HCT116 (cell line): ENCODE data around the gene MMD. TPM values are rescaled to one million over a fixed set of nuclear protein-coding genes. Genes with fewer than 3 reads are reported as not detected.

Experiments
- ATAC-seq: fragments of 200-7000 bp; cut with Tn5 transposase; 2 replicates; pipeline ENCODE4 v1.9.1; 2020; ENCODE audit warnings: mild to moderate bottlenecking, moderate library complexity
- BruUV-seq: library from RNA; stranded (reverse); fragments of 400-500 nt; replicated peaks from 2 replicates; lab custom pipeline; 2021; lab: Mats Ljungman, UMichigan
- CTCF ChIA-PET: fragments of 300-600 bp; sonication (Branson Sonifier 250); formaldehyde crosslinking; loops from one replicate; lab custom pipeline; 2021; ENCODE audit warnings: antibody characterized with exemption; lab: Charles Lee
- POLR2A ChIA-PET: fragments of 300-600, 350-600 bp; sonication (Branson Sonifier 250); formaldehyde crosslinking; loops from one replicate; lab custom pipeline; 2021; ENCODE audit warnings: antibody characterized with exemption; lab: Charles Lee
- RAD21 ChIA-PET, 2 experiments: fragments of 300-600 bp; sonication (Branson Sonifier 250); formaldehyde crosslinking; loops; one replicate each; lab custom pipeline; 2023; ENCODE audit warnings: low total read pairs in 2 of 2; ENCODE audit not compliant: uncharacterized antibody in 2 of 2, unreplicated experiment in 2 of 2, low non-redundant PET in 1 of 2; lab: Charles Lee
- DNase-seq: peaks from one replicate; pipeline ENCODE4 v3.0.0-alpha.2; 2010; ENCODE audit warnings: low read depth, low spot score
- H2AFZ ChIP-seq: fragments of 200-600 bp; shearing (Covaris generic), sonication (generic); 2 replicates; pipeline ENCODE4 v1.6.1; 2017; ENCODE audit warnings: low read depth, mixed run types, mixed read lengths, antibody characterized with exemption, low read length; ENCODE audit not compliant: poor library complexity, severe bottlenecking
- H3K27ac ChIP-seq: 2 replicates; pipeline ENCODE4 v1.5.1; 2012; ENCODE audit warnings: low read depth, low read length
- H3K27me3 ChIP-seq: fragments of 200-600 bp; sonication (generic); 2 replicates; pipeline ENCODE4 v1.6.1; 2016; ENCODE audit warnings: mixed run types, low read length, mixed read lengths; ENCODE audit not compliant: insufficient read depth
- H3K36me3 ChIP-seq, 2 experiments: fragments of 200-500 bp in 1 of 2; fragments of 200-600 bp in 1 of 2; sonication (Bioruptor generic) in 1 of 2; sonication (generic) in 1 of 2; 2 replicates each; pipeline versions ENCODE4 v1.5.1 to v1.6.1; 2014 to 2016; ENCODE audit warnings: low read length in 2 of 2, inconsistent platforms in 1 of 2, mixed read lengths in 1 of 2, mixed run types in 1 of 2; ENCODE audit not compliant: insufficient read depth in 2 of 2, control insufficient read depth in 1 of 2
- H3K4me1 ChIP-seq, 2 experiments: fragments of 200-600 bp in 1 of 2; sonication (generic) in 1 of 2; 2 replicates each; pipeline versions ENCODE4 v1.5.1 to v1.6.1; 2012 to 2017; ENCODE audit warnings: low read length in 2 of 2, inconsistent platforms in 1 of 2, mild to moderate bottlenecking in 1 of 2, mixed read lengths in 1 of 2, mixed run types in 1 of 2, moderate library complexity in 1 of 2; ENCODE audit not compliant: insufficient read depth in 2 of 2, control insufficient read depth in 1 of 2
- H3K4me2 ChIP-seq: fragments of 200-600 bp; sonication (generic); 2 replicates; pipeline ENCODE4 v1.6.1; 2017; ENCODE audit warnings: mixed run types, low read length, mixed read lengths
- H3K4me3 ChIP-seq, 2 experiments: fragments of 200-600 bp in 1 of 2; sonication (generic) in 1 of 2; replicated peaks in 1 of 2; 2 replicates each; pipeline ENCODE4 v1.5.1; 2011 to 2016; ENCODE audit warnings: low read length in 2 of 2, control low read depth in 1 of 2, low read depth in 1 of 2, mild to moderate bottlenecking in 1 of 2, mixed read lengths in 1 of 2, mixed run types in 1 of 2
- H3K79me2 ChIP-seq: fragments of 200-600 bp; sonication (generic); 2 replicates; pipeline ENCODE4 v1.6.1; 2017; ENCODE audit warnings: mild to moderate bottlenecking, mixed run types, low read length, moderate library complexity, mixed read lengths; ENCODE audit not compliant: insufficient read depth
- H3K9ac ChIP-seq: fragments of 200-600 bp; sonication (generic); 2 replicates; pipeline ENCODE4 v1.6.1; 2016; ENCODE audit warnings: low read length, mixed read lengths
- H3K9me2 ChIP-seq: fragments of 200-600 bp; sonication (generic), shearing (Covaris generic); 2 replicates; pipeline ENCODE4 v1.6.1; 2017; ENCODE audit warnings: mixed run types, mild to moderate bottlenecking, moderate library complexity; ENCODE audit not compliant: insufficient read depth
- H3K9me3 ChIP-seq, 2 experiments: fragments of 200-500 bp in 1 of 2; fragments of 200-600 bp in 1 of 2; sonication (Bioruptor generic) in 1 of 2; sonication (generic) in 1 of 2; 2 replicates each; pipeline ENCODE4 v1.6.1; 2014 to 2017; ENCODE audit warnings: low read length in 2 of 2, mixed read lengths in 2 of 2, inconsistent platforms in 1 of 2, low read depth in 1 of 2, mild to moderate bottlenecking in 1 of 2, mixed run types in 1 of 2, moderate library complexity in 1 of 2; ENCODE audit not compliant: control insufficient read depth in 1 of 2, insufficient read depth in 1 of 2
- H4K20me1 ChIP-seq: fragments of 200-600 bp; sonication (generic), shearing (Covaris generic); 2 replicates; pipeline ENCODE4 v1.6.1; 2017; ENCODE audit warnings: mixed run types, mild to moderate bottlenecking, moderate library complexity; ENCODE audit not compliant: insufficient read depth
- CEBPB ChIP-seq: IDR thresholded peaks from 2 replicates; pipeline ENCODE4 v1.6.1; 2012; ENCODE audit warnings: low read depth
- CTCF ChIP-seq, 3 experiments: fragments of 200-600 bp in 1 of 3; sonication (generic) in 1 of 3; IDR thresholded peaks in 2 of 3; conservative IDR thresholded peaks in 1 of 3; 2 replicates each; pipeline ENCODE4 v1.5.1; 2012 to 2017; ENCODE audit warnings: low read depth in 2 of 3, low read length in 2 of 3, antibody characterized with exemption in 1 of 3, borderline replicate concordance in 1 of 3, control low read depth in 1 of 3, mild to moderate bottlenecking in 1 of 3, mixed read lengths in 1 of 3, mixed run types in 1 of 3, moderate library complexity in 1 of 3; ENCODE audit not compliant: insufficient read depth in 1 of 3
- EGR1 ChIP-seq: IDR thresholded peaks from 2 replicates; pipeline ENCODE4 v1.6.1; 2012; ENCODE audit warnings: low read depth
- ELF1 ChIP-seq: IDR thresholded peaks from 2 replicates; pipeline ENCODE4 v1.6.1; 2012; ENCODE audit warnings: low read depth, borderline replicate concordance
- EZH2 ChIP-seq: fragments of 200-600 bp; sonication (generic); IDR thresholded peaks from 2 replicates; pipeline ENCODE4 v1.6.1; 2017; ENCODE audit warnings: antibody characterized with exemption, mixed run types
- EZH2phosphoT487 ChIP-seq: fragments of 200-600 bp; IDR thresholded peaks from 2 replicates; pipeline ENCODE4 v1.6.1; 2018; ENCODE audit warnings: antibody characterized with exemption, borderline replicate concordance
- FOSL1 ChIP-seq: IDR thresholded peaks from 2 replicates; pipeline ENCODE4 v1.6.1; 2012; ENCODE audit warnings: low read depth
- JUND ChIP-seq: IDR thresholded peaks from 2 replicates; pipeline ENCODE4 v1.6.1; 2012
- POLR2AphosphoS5 ChIP-seq: IDR thresholded peaks from 2 replicates; pipeline ENCODE4 v1.6.1; 2011; ENCODE audit warnings: mild to moderate bottlenecking, low read depth, low read length, moderate library complexity
- RAD21 ChIP-seq: IDR thresholded peaks from 2 replicates; pipeline ENCODE4 v1.6.1; 2012; ENCODE audit warnings: low read depth, mild to moderate bottlenecking
- SP1 ChIP-seq: IDR thresholded peaks from 2 replicates; pipeline ENCODE4 v1.6.1; 2012; ENCODE audit warnings: low read depth
- SRF ChIP-seq: IDR thresholded peaks from 2 replicates; pipeline ENCODE4 v1.6.1; 2012; ENCODE audit warnings: low read depth
- YY1 ChIP-seq: IDR thresholded peaks from 2 replicates; pipeline ENCODE4 v1.6.1; 2011; ENCODE audit warnings: low read length, low read depth, moderate library complexity, mild to moderate bottlenecking; ENCODE audit not compliant: insufficient replicate concordance; ENCODE audit errors: extremely low read depth
- ZFX ChIP-seq: fragments of 450-650 bp; IDR thresholded peaks from 2 replicates; pipeline ENCODE4 v1.6.1; 2017
- intact Hi-C: fragments of 100-400 bp; cut with micrococcal nuclease; formaldehyde crosslinking; loops from 2 replicates; pipeline ENCODE4 v1.10.0; 2022
- total RNA-seq: library from RNA; stranded (reverse); gene quantifications from one replicate; pipeline ENCODE4 v1.2.1, GENCODE V29; 2021; ENCODE audit not compliant: unreplicated experiment
- TF ChIP-seq, protein P1 (sequence below): IDR thresholded peaks from 2 replicates; pipeline ENCODE4 v1.6.1; 2011; ENCODE audit warnings: mild to moderate bottlenecking, low read length, moderate library complexity; ENCODE audit not compliant: insufficient replicate concordance; ENCODE audit errors: extremely low read depth
- TF ChIP-seq, protein P2 (sequence below): IDR thresholded peaks from 2 replicates; pipeline ENCODE4 v1.6.1; 2012

The MMD gene
- total RNA-seq, 1 experiment from 2014 or later = 21.3 TPM

- ChIA-PET RAD21 (interaction anchor here in 1 of 2 experiments (0.8 kb wide), 1 partner anchor 72 kb away, joined by 3 read pairs; no protein-coding TSS in a partner anchor), POLR2A (no interaction called here), CTCF (no interaction called here)
- peaks cover 4 to 9% of the 10 kb centered on the region in 2 experiments; a peak in 3 of 4 replicates for H3K4me1 ChIP-seq
- H3K27me3 ChIP-seq = peaks cover 4% of the 10 kb centered on the region; the same call in 1 of the 2 replicates
- H3K27ac ChIP-seq = no peak overlapping the region
- H3K9me3 ChIP-seq = no peaks in the 10 kb centered on the region
- intact Hi-C loops = no loop called here
- H3K4me2 ChIP-seq = no peak overlapping the region
- H3K9ac ChIP-seq = no peak overlapping the region
- TF ChIP-seq RAD21 = no peak
- no peak for TF ChIP-seq FOSL1
- TF ChIP-seq CTCF (IDR thresholded peaks at IDR 0.05 in 2 of 3, conservative IDR thresholded peaks at IDR 0.05 in 1 of 3; ENCODE audit: borderline replicate concordance in 1 of 3, insufficient read depth in 1 of 3, low read depth in 2 of 3, low read length in 2 of 3) = no peak
- TF ChIP-seq SP1 = no peak
- no peak for TF ChIP-seq CEBPB
- H3K79me2 ChIP-seq = no peaks in the 10 kb centered on the region
- no peak overlapping the region for H2AFZ ChIP-seq
- no peaks in the 10 kb centered on the region for H3K9me2 ChIP-seq
- ATAC-seq (no peak), DNase-seq (no peak)
- BruUV-seq = no TSS peak
- no peaks in the 10 kb centered on the region for H4K20me1 ChIP-seq
- no peak overlapping the region for H3K4me3 ChIP-seq
- no peaks in the 10 kb centered on the region for H3K36me3 ChIP-seq
Observed at GRCh38 chr17:55442462-55442861, 20.8 kb upstream of the MMD start.

- Histone ChIP-seq H3K27ac (no peak overlapping the region), H3K79me2 (no peaks in the 10 kb centered on the region), H3K36me3 (no peaks in the 10 kb centered on the region), H3K9me3 (no peaks in the 10 kb centered on the region), H3K27me3 (peaks cover 12% of the 10 kb centered on the region; the same call in 1 of the 2 replicates), H3K4me2 (no peak overlapping the region), H3K9me2 (no peaks in the 10 kb centered on the region), H4K20me1 (no peaks in the 10 kb centered on the region), H2AFZ (no peak overlapping the region), H3K9ac (no peak overlapping the region), H3K4me3 (no peak overlapping the region), H3K4me1 (peaks cover 4 to 9% of the 10 kb centered on the region in 2 experiments; a peak in 3 of 4 replicates)
- ChIA-PET POLR2A (no interaction called here), RAD21 (no interaction called here), CTCF (no interaction called here)
- TF ChIP-seq SRF (no peak), EZH2phosphoT487 (no peak), JUND (no peak), POLR2AphosphoS5 (no peak), ELF1 (no peak), ZFX (no peak), RAD21 (no peak), YY1 (no peak), EZH2 (no peak), EGR1 (no peak), SP1 (no peak)
- TF ChIP-seq, protein P1, sequence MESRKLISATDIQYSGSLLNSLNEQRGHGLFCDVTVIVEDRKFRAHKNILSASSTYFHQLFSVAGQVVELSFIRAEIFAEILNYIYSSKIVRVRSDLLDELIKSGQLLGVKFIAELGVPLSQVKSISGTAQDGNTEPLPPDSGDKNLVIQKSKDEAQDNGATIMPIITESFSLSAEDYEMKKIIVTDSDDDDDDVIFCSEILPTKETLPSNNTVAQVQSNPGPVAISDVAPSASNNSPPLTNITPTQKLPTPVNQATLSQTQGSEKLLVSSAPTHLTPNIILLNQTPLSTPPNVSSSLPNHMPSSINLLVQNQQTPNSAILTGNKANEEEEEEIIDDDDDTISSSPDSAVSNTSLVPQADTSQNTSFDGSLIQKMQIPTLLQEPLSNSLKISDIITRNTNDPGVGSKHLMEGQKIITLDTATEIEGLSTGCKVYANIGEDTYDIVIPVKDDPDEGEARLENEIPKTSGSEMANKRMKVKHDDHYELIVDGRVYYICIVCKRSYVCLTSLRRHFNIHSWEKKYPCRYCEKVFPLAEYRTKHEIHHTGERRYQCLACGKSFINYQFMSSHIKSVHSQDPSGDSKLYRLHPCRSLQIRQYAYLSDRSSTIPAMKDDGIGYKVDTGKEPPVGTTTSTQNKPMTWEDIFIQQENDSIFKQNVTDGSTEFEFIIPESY = no peak
- TF ChIP-seq, protein P2, sequence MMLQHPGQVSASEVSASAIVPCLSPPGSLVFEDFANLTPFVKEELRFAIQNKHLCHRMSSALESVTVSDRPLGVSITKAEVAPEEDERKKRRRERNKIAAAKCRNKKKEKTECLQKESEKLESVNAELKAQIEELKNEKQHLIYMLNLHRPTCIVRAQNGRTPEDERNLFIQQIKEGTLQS = no peak
- DNase-seq = no peak
- no peak for ATAC-seq
- BruUV-seq = no TSS peak
- intact Hi-C loops = no loop called here
Observed at GRCh38 chr17:55441544-55441943, 19.9 kb upstream of the MMD start.
